ENCODE data around the gene TNRC6C.
A peak's percentile ranks its signal among the peaks of the same experiment; 100 is the strongest.
"Not testable (repeated sequence)": the region's sequence is repeated elsewhere in the genome, so short reads cannot be mapped to it uniquely, and the experiment has no call there.

TNRC6C gene

GRCh38 chr17:78042542-78042941, 84.0 kb downstream of the TNRC6C start:
- no peak for DNase-seq

- DNase-seq = no peak
Measured at GRCh38 chr17:78043031-78043430, 84.5 kb downstream of the TNRC6C start.

DNA sequence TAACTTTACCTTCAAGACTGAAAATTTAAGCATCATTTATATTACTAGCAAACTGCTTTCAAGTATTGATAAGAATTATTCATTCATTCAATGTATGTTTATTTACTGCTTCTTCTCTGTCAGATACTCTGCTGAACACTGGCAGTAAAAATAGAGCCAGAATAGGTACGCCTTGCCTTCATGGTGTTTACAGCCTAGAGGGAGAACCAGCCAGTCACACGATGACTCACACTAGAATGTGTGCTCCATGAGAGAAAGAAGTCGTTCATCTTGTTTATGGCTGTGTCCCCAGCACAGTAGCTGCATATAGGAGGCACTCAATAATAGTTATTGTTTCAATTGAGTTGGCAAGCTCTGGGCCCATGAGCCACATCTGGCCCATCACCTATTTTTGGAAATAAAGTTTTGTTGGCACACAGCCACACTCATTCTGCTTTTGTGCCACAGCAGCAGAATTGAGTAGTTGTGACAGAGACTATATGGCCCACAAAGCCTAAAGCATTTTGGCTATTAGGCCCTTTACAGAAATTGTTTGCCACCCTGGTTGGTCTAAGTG, 85.9 kb downstream of the TNRC6C start:
- peak in 2 of 58 donors; percentile 3 to 81 for DNase-seq

DNA sequence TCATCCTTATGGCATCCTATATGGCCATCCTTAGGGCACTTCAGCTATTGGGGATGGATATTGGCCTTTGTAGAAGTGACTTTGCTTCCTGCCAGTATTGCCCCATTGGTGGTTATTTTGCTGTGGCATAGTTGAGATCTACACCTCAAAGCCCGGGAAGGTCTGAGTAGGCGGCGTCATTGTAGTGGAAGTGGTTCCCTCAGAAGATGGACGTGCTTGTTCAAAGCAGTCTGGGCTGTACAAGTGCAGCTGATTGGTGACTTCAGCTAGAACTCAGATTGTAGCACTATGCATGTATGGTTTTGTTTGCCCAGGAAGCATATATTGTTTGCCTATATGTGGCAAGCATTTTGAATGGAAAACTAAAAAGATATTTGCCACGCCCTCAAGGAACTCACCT, 86.8 kb downstream of the TNRC6C start:
- DNase-seq = no peak

DNA sequence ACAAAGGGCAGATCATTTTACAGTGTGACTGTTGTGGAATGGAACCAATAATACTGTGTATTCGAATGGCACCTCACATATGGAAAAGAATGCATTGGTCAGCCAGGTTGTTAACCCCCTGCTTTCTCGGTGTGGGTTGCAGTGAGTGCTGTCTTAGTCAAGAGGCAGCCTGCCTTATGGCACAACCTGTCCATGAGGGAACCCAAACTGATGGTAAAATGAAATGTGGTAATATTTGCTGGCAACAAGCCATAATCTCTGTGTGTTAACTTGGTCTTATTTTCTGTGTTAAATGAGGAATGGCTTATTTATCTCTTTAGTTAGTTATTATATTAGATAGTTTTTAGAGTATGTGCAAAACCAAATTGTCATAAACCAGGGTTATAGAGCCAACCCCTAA, 88.4 kb downstream of the TNRC6C start:
- no peak for DNase-seq

GRCh38 chr17:78048346-78049292, 90.1 kb downstream of the TNRC6C start:
- no peak for DNase-seq

DNA sequence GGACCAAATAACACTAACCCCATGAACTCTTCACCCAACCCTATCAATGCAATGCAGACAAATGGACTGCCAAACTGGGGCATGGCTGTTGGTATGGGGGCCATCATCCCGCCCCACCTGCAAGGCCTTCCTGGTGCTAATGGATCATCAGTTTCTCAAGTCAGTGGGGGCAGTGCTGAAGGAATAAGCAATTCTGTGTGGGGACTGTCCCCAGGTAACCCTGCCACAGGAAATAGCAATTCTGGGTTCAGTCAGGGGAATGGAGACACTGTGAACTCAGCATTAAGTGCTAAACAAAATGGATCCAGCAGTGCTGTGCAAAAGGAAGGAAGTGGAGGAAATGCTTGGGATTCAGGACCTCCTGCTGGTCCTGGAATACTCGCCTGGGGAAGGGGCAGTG, 91.1 kb downstream of the TNRC6C start:
- DNase-seq = no peak

DNA sequence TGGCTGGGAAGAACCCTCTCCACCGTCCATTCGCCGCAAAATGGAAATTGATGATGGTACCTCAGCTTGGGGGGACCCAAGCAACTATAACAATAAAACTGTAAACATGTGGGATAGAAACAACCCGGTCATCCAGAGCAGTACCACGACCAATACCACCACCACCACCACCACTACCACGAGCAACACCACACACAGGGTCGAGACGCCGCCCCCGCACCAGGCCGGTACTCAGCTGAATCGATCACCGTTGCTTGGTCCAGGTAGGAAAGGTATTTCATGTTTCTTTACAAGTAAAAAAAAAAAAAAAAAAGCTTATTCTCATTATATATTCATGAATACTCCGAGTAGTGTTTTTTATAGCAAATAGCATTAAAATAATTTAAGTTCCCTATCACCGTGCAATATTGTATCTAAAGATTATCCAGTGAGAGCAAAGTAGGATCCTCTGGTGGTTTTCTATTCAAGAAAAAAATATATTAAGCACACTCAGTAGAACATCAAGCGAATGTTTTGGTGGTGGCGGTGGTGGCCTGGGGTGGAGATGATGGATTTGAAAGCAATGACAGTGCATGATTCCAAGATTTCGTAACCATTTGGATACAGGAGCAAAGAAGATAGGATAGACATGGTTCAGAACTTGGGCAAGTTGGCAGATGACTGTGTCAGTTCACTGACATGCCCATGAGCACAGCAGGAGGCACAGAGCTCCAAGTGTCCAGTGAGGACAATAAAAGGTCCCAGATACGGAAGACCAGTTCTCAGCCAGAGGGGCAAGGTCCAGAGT, 92.9 kb downstream of the TNRC6C start:
- DNase-seq = no peak

GRCh38 chr17:78053777-78054468, 95.4 kb downstream of the TNRC6C start:
- no peak for DNase-seq

GRCh38 chr17:78057113-78057740, 98.7 kb downstream of the TNRC6C start:
- no peak for DNase-seq

DNA sequence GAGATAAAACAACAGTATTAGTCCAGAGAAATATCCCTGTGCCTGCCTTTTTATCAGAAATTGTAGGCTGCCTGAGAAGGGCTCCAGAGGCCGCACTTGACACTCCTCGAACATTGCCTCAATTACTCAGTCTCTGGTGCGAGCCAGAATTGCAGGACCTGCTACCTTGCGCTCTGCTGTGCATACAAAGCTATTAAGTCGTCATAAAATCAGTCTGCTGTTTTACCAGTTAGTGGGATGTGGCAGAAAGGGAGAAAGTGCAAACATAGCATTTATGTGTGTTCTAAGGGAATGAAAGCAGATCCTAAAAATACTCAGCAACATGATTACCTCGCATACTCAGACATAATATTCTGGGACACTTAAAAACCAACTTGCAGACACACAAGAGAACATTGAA, 99.5 kb downstream of the TNRC6C start:
- DNase-seq = no peak

DNA sequence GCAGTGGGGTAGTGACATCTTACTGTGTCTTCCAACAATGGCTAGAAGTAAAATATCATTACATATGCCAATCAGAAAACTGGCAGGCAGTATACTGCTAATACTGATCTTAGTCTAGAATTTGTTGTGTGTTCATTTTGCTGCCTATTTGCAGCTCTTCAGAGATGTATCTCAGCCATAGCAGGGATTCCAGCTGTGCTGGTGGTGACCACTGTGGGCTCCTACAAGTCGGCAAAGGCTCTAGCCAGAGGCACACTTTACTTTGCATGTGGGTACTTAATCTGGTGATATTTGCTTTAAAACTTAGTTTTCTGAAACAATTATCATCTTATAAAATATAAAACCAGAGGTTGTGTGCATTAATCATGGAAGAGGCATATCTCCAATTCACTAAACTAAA, 100.1 kb downstream of the TNRC6C start:
- DNase-seq = no peak

GRCh38 chr17:78062596-78062995, 104.1 kb downstream of the TNRC6C start:
- DNase-seq = no peak

GRCh38 chr17:78063489-78063888, 105.0 kb downstream of the TNRC6C start:
- DNase-seq = no peak

DNA sequence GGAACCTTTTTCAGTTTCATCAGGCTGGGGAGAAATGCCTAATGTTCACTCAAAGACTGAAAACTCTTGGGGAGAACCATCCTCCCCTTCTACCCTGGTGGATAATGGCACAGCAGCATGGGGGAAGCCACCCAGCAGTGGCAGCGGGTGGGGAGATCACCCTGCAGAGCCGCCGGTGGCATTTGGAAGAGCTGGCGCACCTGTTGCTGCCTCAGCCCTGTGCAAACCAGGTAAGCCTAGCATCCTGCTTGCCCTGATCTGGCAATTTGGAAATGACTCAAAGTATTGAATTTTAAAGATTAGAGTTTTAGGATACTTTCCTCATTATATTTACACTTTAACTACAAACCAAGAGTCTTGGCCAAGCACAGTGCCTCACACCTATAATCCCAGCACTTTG, 106.2 kb downstream of the TNRC6C start:
- DNase-seq = no peak

GRCh38 chr17:78066976-78067375, 108.5 kb downstream of the TNRC6C start:
- not testable (repeated sequence) for DNase-seq

DNA sequence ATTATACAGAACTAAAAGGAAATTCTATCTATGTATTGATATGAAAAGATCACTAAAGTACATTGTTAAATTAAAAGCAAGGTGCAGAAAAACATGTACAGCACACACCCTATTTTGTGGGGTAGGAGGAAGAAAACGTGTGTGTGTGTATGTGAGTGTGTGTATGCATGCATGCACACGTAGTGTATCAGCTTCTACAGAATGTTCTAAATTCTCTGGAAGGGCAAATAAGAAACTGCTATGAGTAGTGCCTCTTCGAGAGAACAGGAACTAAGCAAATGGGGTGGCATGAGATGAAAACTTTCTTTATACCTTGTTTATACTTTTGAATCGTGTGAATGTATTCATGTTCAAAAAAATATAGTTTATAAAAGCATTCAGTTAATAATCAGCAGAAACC, 111.2 kb downstream of the TNRC6C start:
- no peak for DNase-seq

DNA sequence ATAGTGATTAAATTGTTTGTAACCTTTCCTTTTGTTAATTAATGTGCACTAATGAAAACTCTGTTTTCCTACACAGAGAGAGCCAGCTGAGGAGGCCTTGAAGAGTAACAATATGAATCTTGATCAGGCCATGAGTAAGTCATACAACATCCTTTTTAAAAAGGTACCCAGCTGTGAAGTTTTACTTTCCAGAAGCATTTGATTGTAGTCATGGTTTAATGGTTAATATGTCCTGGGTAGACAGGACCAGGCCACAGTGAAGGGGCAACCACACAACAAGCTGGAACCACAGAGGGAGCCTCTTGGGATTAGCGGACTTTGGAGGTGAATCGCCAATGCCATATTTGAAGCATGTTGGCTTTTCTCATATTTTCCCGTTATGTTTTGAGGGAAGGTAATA, 114.5 kb downstream of the TNRC6C start:
- DNase-seq = no peak

GRCh38 chr17:78075011-78075410, 116.5 kb downstream of the TNRC6C start:
- DNase-seq = no peak

DNA sequence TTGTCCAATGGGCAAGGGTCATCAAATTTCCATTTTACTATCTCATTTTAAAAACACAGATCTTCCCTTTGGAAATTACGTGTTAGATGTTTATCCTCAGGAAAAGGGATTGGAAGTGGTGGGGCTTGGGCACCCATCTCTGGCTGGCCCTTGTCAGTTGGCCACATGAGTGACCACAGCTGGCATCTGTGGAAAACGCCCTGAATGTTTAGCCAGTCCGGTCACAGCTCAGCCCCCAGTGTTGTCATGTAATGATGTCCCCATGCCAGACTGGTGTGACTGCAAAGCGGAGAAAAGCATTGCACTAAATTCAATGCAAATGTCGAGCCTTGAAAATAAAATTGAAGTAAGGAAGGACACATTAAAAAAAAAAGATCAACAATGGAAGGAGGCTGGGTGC, 117.0 kb downstream of the TNRC6C start:
- DNase-seq = peak in 34 of 58 donors; percentile 5 to 75 (median 46)

DNA sequence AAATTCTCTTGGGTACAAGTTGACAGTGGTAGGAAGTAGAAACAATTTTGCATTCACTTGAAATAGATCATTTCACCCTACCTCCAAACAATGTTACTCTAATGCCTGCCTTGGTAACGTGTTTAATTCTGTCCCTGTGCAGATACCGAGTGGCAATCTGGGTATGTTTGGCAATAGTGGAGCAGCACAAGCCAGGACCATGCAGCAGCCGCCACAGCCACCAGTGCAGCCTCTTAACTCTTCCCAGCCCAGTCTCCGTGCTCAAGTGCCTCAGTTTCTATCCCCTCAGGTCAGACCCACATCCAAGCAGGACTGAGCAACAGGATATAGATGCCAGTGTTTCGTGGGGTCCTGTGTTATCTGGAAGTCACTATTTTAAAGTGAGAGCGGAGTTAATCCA, 120.8 kb downstream of the TNRC6C start:
- DNase-seq = no peak
